Measurements from ENCODE around the gene DNAJC17.

The DNAJC17 gene, protein sequence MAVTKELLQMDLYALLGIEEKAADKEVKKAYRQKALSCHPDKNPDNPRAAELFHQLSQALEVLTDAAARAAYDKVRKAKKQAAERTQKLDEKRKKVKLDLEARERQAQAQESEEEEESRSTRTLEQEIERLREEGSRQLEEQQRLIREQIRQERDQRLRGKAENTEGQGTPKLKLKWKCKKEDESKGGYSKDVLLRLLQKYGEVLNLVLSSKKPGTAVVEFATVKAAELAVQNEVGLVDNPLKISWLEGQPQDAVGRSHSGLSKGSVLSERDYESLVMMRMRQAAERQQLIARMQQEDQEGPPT

DNA sequence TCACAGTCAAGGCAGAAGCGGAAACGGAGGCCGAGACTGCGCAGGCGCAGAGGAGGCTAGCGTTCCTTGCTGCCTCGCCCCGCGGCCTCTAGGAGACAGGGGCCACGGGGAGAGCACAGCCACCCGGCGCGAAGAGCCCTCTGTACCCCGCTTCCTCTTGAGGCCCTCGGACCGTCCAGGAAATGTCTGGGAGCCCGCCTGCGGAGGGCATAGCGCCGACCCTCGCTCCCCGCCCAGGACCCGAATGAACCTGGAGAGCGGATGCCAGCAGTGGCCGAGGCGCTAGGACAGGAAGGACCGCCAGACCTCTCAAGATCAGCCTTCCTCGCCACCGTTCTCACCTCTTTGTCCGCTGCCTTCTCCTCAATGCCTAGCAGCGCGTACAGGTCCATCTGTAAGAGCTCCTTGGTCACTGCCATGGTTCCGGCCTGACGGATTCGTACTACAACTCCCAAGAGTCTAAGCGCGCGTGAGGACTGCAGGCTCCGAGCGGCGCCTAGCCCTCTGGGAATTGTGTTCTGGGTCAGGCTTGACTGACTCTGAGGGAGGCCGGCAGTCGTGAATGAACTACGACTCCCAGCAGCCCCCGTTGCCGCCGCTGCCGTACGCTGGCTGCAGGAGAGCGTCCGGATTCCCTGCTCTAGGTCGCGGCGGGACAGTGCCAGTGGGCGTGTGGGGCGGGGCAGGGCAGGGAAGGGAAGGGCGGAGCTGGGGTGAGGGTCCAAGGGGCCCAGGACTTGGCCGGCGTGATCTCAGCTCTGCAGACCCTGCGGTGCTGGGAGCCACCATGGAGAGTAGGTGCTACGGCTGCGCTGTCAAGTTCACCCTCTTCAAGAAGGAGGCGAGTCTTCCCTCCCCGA lies at the start of gene DNAJC17, which contains the start of gene ZFYVE19:
TSS of gene DNAJC17 (minus strand) at position 446 of the 860 bp plus-strand sequence. CDS start at position 419, 27 bp downstream.
TSS of gene ZFYVE19 (plus strand) at position 62 of the 860 bp plus-strand sequence. CDS start at position 563, 501 bp downstream.
- TF ChIP-seq, protein P1, sequence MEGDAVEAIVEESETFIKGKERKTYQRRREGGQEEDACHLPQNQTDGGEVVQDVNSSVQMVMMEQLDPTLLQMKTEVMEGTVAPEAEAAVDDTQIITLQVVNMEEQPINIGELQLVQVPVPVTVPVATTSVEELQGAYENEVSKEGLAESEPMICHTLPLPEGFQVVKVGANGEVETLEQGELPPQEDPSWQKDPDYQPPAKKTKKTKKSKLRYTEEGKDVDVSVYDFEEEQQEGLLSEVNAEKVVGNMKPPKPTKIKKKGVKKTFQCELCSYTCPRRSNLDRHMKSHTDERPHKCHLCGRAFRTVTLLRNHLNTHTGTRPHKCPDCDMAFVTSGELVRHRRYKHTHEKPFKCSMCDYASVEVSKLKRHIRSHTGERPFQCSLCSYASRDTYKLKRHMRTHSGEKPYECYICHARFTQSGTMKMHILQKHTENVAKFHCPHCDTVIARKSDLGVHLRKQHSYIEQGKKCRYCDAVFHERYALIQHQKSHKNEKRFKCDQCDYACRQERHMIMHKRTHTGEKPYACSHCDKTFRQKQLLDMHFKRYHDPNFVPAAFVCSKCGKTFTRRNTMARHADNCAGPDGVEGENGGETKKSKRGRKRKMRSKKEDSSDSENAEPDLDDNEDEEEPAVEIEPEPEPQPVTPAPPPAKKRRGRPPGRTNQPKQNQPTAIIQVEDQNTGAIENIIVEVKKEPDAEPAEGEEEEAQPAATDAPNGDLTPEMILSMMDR (IDR thresholded peaks at IDR 0.05; ENCODE audit: low read depth, low read length), result no peak
- TF ChIP-seq MAX (IDR thresholded peaks at IDR 0.05; ENCODE audit: low read depth, low read length) (peak; percentile 48; the same call in 1 of the 2 replicates), POLR2A (IDR thresholded peaks at IDR 0.05; ENCODE audit: extremely low read depth, insufficient read length) (peak; percentile 76), MYC (IDR thresholded peaks at IDR 0.05; ENCODE audit: low read depth, low read length) (peak; percentile 87)
- peak; percentile 99 for DNase-seq (ENCODE audit: low read depth)
- peak within 1 kb of the TSS; percentile 97 for H3K4me3 ChIP-seq (ENCODE audit: low read depth, low read length)

- no peak overlapping the region for H3K4me3 ChIP-seq (ENCODE audit: low read depth, low read length)
- TF ChIP-seq, protein P1 (IDR thresholded peaks at IDR 0.05; ENCODE audit: low read depth, low read length), result no peak
- TF ChIP-seq MAX (IDR thresholded peaks at IDR 0.05; ENCODE audit: low read depth, low read length) (no peak), MYC (IDR thresholded peaks at IDR 0.05; ENCODE audit: low read depth, low read length) (no peak), POLR2A (IDR thresholded peaks at IDR 0.05; ENCODE audit: extremely low read depth, insufficient read length) (no peak)
- no peak for DNase-seq (ENCODE audit: low read depth)
Observed at GRCh38 chr15:40856746-40857145, 49.5 kb upstream of the DNAJC17 start.

GRCh38 chr15:40855706-40856234 lies 48.5 kb upstream of the DNAJC17 start:
- no peak for TF ChIP-seq POLR2A (IDR thresholded peaks at IDR 0.05; ENCODE audit: extremely low read depth, insufficient read length)
- no peak for TF ChIP-seq MYC (IDR thresholded peaks at IDR 0.05; ENCODE audit: low read depth, low read length)
- TF ChIP-seq, protein P1 (IDR thresholded peaks at IDR 0.05; ENCODE audit: low read depth, low read length), result no peak
- no peak for TF ChIP-seq MAX (IDR thresholded peaks at IDR 0.05; ENCODE audit: low read depth, low read length)
- no peak for DNase-seq (ENCODE audit: low read depth)
- no peak overlapping the region for H3K4me3 ChIP-seq (ENCODE audit: low read depth, low read length)

GRCh38 chr15:40854161-40854560 lies 46.9 kb upstream of the DNAJC17 start:
- DNase-seq (ENCODE audit: low read depth), result no peak
- TF ChIP-seq, protein P1 (IDR thresholded peaks at IDR 0.05; ENCODE audit: low read depth, low read length), result no peak
- TF ChIP-seq MAX (IDR thresholded peaks at IDR 0.05; ENCODE audit: low read depth, low read length), result no peak
- no peak for TF ChIP-seq MYC (IDR thresholded peaks at IDR 0.05; ENCODE audit: low read depth, low read length)
- no peak for TF ChIP-seq POLR2A (IDR thresholded peaks at IDR 0.05; ENCODE audit: extremely low read depth, insufficient read length)
- no peak overlapping the region for H3K4me3 ChIP-seq (ENCODE audit: low read depth, low read length)

DNA sequence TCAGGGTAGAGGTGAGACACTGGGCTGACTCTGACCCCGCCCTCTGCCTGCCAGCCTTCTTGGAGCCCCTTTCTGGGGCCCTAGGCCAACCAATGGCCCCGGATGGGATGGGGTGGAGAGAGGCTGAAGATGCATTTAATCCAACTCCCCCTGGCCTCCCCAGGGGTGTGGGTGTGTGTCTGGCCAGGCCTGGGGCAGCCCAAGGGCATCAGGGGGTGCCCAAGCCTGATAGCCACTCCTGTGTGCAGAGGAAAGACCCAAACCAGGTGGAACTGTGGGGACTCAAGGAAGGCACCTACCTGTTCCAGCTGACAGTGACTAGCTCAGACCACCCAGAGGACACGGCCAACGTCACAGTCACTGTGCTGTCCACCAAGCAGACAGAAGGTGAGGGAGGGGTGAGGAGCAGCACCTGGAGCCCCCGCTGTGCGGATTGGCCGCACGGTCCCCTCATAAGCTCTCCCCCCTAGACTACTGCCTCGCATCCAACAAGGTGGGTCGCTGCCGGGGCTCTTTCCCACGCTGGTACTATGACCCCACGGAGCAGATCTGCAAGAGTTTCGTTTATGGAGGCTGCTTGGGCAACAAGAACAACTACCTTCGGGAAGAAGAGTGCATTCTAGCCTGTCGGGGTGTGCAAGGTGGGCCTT lies 46.1 kb upstream of the DNAJC17 start:
- TF ChIP-seq POLR2A (IDR thresholded peaks at IDR 0.05; ENCODE audit: extremely low read depth, insufficient read length), result no peak
- TF ChIP-seq, protein P1 (IDR thresholded peaks at IDR 0.05; ENCODE audit: low read depth, low read length), result no peak
- no peak for TF ChIP-seq MYC (IDR thresholded peaks at IDR 0.05; ENCODE audit: low read depth, low read length)
- no peak for TF ChIP-seq MAX (IDR thresholded peaks at IDR 0.05; ENCODE audit: low read depth, low read length)
- DNase-seq (ENCODE audit: low read depth), result no peak
- H3K4me3 ChIP-seq (ENCODE audit: low read depth, low read length), result no peak overlapping the region

All from NB4 (cell line).